GM12801 (cell line): ENCODE measurements around the gene KIAA1958.

Experiments used
- CTCF ChIP-seq: IDR thresholded peaks from one replicate; pipeline ENCODE4 v1.5.1; 2011; ENCODE audit warnings: control low read depth; ENCODE audit not compliant: insufficient read length; ENCODE audit errors: extremely low read depth

The KIAA1958 gene

GRCh38 chr9:112489876-112490666 is 3.4 kb downstream of the KIAA1958 start:
- TF ChIP-seq CTCF: no peak

GRCh38 chr9:112493393-112494137 is 6.9 kb downstream of the KIAA1958 start:
- TF ChIP-seq CTCF: no peak

GRCh38 chr9:112494153-112494552 is 7.5 kb downstream of the KIAA1958 start:
- TF ChIP-seq CTCF: no peak

GRCh38 chr9:112495614-112496013 is 9.0 kb downstream of the KIAA1958 start:
- TF ChIP-seq CTCF: no peak

- no peak for TF ChIP-seq CTCF
Observed at GRCh38 chr9:112496074-112496722, 9.6 kb downstream of the KIAA1958 start.

- no peak for TF ChIP-seq CTCF
Observed at GRCh38 chr9:112500842-112501241, 14.2 kb downstream of the KIAA1958 start.

- TF ChIP-seq CTCF: no peak
Observed at GRCh38 chr9:112501287-112501686, 14.7 kb downstream of the KIAA1958 start.
